Measurements from ENCODE around the gene HSPA13. TPM values are rescaled to one million over a fixed set of nuclear protein-coding genes. Genes with fewer than 3 reads are reported as not detected.

The HSPA13 gene
- total RNA-seq: 10 to 100 TPM; 23.5 to 25.0 (median 24.4) TPM
- total RNA-seq (2013): 24.0 TPM
- total RNA-seq: 55.3 to 170 (median 86.3) reads per million in 29 experiments

GRCh38 chr21:14382835-14383595 is at the start of gene HSPA13:
Gene HSPA13, minus strand, starts transcription at chr21:14383146. Its CDS starts 27 bp downstream, at chr21:14383119.
- peak within 1 kb of the TSS; percentile 100 for H3K4me3 Mint-ChIP-seq
- ATAC-seq (replicated peaks in 1 of 4): peak; percentile 94 to 98 (median 96)
- peaks cover 39 to 49% (median 39%) of the 10 kb centered on the region in 3 donors for H3K4me1 Mint-ChIP-seq
- Histone ChIP-seq H3K27me3 (replicated peaks in 1 of 2; ENCODE audit: control insufficient read depth in 2 of 2, extremely low read depth in 1 of 2, insufficient read depth in 2 of 2, low read length in 1 of 2) (no peaks in the 10 kb centered on the region), H3K4me1 (ENCODE audit: control insufficient read depth in 1 of 2, extremely low read depth in 1 of 2, insufficient read depth in 2 of 2, low read length in 2 of 2) (peaks cover 6 to 13% of the 10 kb centered on the region in 2 experiments), H3K4me3 (ENCODE audit: control insufficient read depth in 1 of 2, extremely low read depth in 1 of 2, low read length in 1 of 2) (peak within 1 kb of the TSS; percentile 91 to 95), H3K36me3 (ENCODE audit: control insufficient read depth in 2 of 2, extremely low read depth in 1 of 2, insufficient read depth in 1 of 2, low read length in 1 of 2) (peaks cover 2 to 5% of the 10 kb centered on the region in 2 donors), H3K27ac (ENCODE audit: low read length) (peak within 1 kb of the TSS; percentile 94), H3K9me3 (no peaks in the 10 kb centered on the region)
- CTCF ChIA-PET: interaction anchor here (0.6 to 2.8 kb wide), 4 partner anchors 18 to 368 kb away, joined by 3 to 7 read pairs (median 3); no protein-coding TSS in a partner anchor
- H3K36me3 Mint-ChIP-seq: peaks cover 2% of the 10 kb centered on the region
- no peaks in the 10 kb centered on the region for H3K27me3 Mint-ChIP-seq
- peak; percentile 96 to 100 (median 99) for DNase-seq
- POLR2A ChIA-PET: interaction anchor here (0.5 to 1.5 kb wide), 10 partner anchors 8 to 687 kb away, joined by 3 to 6 read pairs (median 4); partner anchors contain the start of gene NRIP1 (in 1 of the 2)
- WGBS (ENCODE audit: insufficient coverage): under 1% methylated on average over 45 of the region's 46 CpGs
- H3K9me3 Mint-ChIP-seq: no peaks in the 10 kb centered on the region
- H3K27ac Mint-ChIP-seq: peak within 1 kb of the TSS; percentile 97 to 100

DNA sequence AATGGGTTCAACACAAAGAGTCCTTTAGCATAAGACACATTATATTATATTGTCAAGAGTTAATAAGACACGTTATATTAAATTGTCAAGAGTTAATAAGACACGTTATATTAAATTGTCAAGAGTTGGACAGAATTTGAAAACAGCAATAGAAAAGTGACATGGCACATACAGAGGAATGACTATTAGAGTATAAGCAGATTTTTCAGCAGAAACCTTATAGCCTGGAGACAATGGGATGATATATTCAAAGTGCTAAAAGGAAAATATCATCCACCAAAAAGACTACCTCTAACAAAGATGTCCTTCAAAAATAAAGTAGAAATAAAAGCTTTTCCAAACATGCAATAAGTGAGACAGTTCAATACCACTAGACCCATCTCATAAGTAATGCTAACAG is 36.0 kb upstream of the HSPA13 start:
- peaks cover 13 to 31% (median 24%) of the 10 kb centered on the region in 3 donors for H3K9me3 Mint-ChIP-seq
- H3K4me1 Mint-ChIP-seq: no peaks in the 10 kb centered on the region
- H3K36me3 ChIP-seq (ENCODE audit: control insufficient read depth in 2 of 2, extremely low read depth in 1 of 2, insufficient read depth in 1 of 2, low read length in 1 of 2): no peaks in the 10 kb centered on the region
- no peak overlapping the region for H3K4me3 ChIP-seq (ENCODE audit: control insufficient read depth in 1 of 2, extremely low read depth in 1 of 2, low read length in 1 of 2)
- ATAC-seq (replicated peaks in 1 of 4) (no peak), DNase-seq (no peak)
- no peak overlapping the region for H3K4me3 Mint-ChIP-seq
- H3K36me3 Mint-ChIP-seq: peaks cover 14% of the 10 kb centered on the region
- no peak overlapping the region for H3K27ac Mint-ChIP-seq
- peaks cover 12 to 27% of the 10 kb centered on the region in 2 donors for H3K27me3 Mint-ChIP-seq
- H3K9me3 ChIP-seq: no peaks in the 10 kb centered on the region
- ChIA-PET CTCF (no interaction called here), POLR2A (no interaction called here)
- no peak overlapping the region for H3K27ac ChIP-seq (ENCODE audit: low read length)
- no peaks in the 10 kb centered on the region for H3K4me1 ChIP-seq (ENCODE audit: control insufficient read depth in 1 of 2, extremely low read depth in 1 of 2, insufficient read depth in 2 of 2, low read length in 2 of 2)
- H3K27me3 ChIP-seq (replicated peaks in 1 of 2; ENCODE audit: control insufficient read depth in 2 of 2, extremely low read depth in 1 of 2, insufficient read depth in 2 of 2, low read length in 1 of 2): peaks cover 0 to 19% of the 10 kb centered on the region in 2 experiments
- no CpG with 5 or more reads among the region's 2 CpGs for WGBS (ENCODE audit: insufficient coverage)

DNA sequence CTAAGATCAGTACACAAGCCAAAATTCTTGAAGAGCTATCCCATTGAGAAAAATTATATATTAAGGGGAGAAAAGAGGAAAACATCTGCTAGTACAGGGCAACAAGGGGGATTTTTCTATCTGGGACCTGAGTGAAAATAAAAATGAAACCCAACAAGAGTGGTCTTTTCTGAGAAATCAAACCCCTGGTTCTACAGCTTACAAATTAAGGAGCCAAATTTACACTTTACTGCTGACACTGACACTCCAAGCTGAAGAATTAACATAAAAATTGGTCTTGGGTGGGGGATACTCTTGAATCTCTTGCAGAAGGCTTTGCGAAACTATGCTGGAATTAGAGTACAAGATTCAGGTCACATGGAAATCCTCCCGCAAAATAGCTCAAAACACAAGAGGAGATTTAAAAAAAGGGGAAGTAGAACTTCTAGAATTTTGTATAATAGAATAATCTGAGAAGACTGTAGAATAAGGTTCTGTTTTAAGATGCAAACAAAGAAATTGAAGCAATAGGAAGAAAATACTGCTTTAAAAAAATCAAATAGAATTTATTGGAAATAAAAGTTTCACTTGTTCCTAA is 32.1 kb upstream of the HSPA13 start:
- Mint-ChIP-seq H3K27me3 (peaks cover 8 to 11% of the 10 kb centered on the region in 2 donors), H3K27ac (no peak overlapping the region), H3K36me3 (peaks cover 8% of the 10 kb centered on the region), H3K9me3 (peaks cover 13 to 18% (median 16%) of the 10 kb centered on the region in 3 donors), H3K4me1 (no peaks in the 10 kb centered on the region), H3K4me3 (no peak overlapping the region)
- Histone ChIP-seq H3K4me3 (ENCODE audit: control insufficient read depth in 1 of 2, extremely low read depth in 1 of 2, low read length in 1 of 2) (no peak overlapping the region), H3K9me3 (no peaks in the 10 kb centered on the region), H3K36me3 (ENCODE audit: control insufficient read depth in 2 of 2, extremely low read depth in 1 of 2, insufficient read depth in 1 of 2, low read length in 1 of 2) (no peaks in the 10 kb centered on the region), H3K4me1 (ENCODE audit: control insufficient read depth in 1 of 2, extremely low read depth in 1 of 2, insufficient read depth in 2 of 2, low read length in 2 of 2) (no peaks in the 10 kb centered on the region), H3K27ac (ENCODE audit: low read length) (no peak overlapping the region), H3K27me3 (replicated peaks in 1 of 2; ENCODE audit: control insufficient read depth in 2 of 2, extremely low read depth in 1 of 2, insufficient read depth in 2 of 2, low read length in 1 of 2) (peaks cover 0 to 16% of the 10 kb centered on the region in 2 experiments)
- ChIA-PET CTCF (no interaction called here), POLR2A (no interaction called here)
- no peak for ATAC-seq (replicated peaks in 1 of 4)
- no peak for DNase-seq
- WGBS (ENCODE audit: insufficient coverage): no CpG with 5 or more reads among the region's 2 CpGs

DNA sequence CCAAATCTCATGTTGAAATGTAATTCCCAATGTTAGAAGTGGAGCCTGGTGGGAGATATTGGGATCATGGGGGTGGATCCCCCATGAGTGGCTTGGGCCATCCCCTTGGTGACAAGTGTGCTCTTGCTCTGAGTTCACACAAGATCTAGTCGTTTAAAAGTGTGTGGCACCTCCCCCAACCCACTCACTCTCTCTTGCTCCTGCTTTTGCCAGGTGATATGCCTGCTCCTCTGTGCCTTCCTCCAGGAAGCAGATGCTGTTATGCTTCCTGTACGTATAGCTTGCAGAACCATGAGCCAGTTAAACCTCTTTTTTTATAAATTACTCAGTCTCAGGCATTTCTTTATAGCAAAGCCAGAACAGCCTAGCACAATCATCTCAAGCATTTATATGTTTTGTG is 23.0 kb upstream of the HSPA13 start:
- WGBS (ENCODE audit: insufficient coverage): 24% methylated on average over 2 of the region's 2 CpGs
- H3K9me3 ChIP-seq: no peaks in the 10 kb centered on the region
- H3K27ac Mint-ChIP-seq: no peak overlapping the region
- H3K27me3 ChIP-seq (replicated peaks in 1 of 2; ENCODE audit: control insufficient read depth in 2 of 2, extremely low read depth in 1 of 2, insufficient read depth in 2 of 2, low read length in 1 of 2): no peaks in the 10 kb centered on the region
- ATAC-seq (replicated peaks in 1 of 4): no peak
- H3K27ac ChIP-seq (ENCODE audit: low read length): no peak overlapping the region
- H3K4me3 Mint-ChIP-seq: no peak overlapping the region
- no peaks in the 10 kb centered on the region for H3K36me3 Mint-ChIP-seq
- no peak for DNase-seq
- no peak overlapping the region for H3K4me3 ChIP-seq (ENCODE audit: control insufficient read depth in 1 of 2, extremely low read depth in 1 of 2, low read length in 1 of 2)
- H3K4me1 ChIP-seq (ENCODE audit: control insufficient read depth in 1 of 2, extremely low read depth in 1 of 2, insufficient read depth in 2 of 2, low read length in 2 of 2): no peaks in the 10 kb centered on the region
- H3K9me3 Mint-ChIP-seq: peaks cover 0 to 5% (median 0%) of the 10 kb centered on the region in 3 donors
- H3K36me3 ChIP-seq (ENCODE audit: control insufficient read depth in 2 of 2, extremely low read depth in 1 of 2, insufficient read depth in 1 of 2, low read length in 1 of 2): no peaks in the 10 kb centered on the region
- CTCF ChIA-PET: interaction anchor here in 1 of 2 donors (0.6 to 1.3 kb wide), 2 partner anchors 47 to 1390 kb away, joined by 3 to 7 read pairs; no protein-coding TSS in a partner anchor
- POLR2A ChIA-PET: no interaction called here
- H3K27me3 Mint-ChIP-seq: peaks cover 0 to 4% of the 10 kb centered on the region in 2 donors
- H3K4me1 Mint-ChIP-seq: no peaks in the 10 kb centered on the region

- no peak for DNase-seq
- Mint-ChIP-seq H3K27me3 (peaks cover 0 to 4% of the 10 kb centered on the region in 2 donors), H3K4me3 (no peak overlapping the region), H3K4me1 (no peaks in the 10 kb centered on the region), H3K9me3 (peaks cover 0 to 5% (median 0%) of the 10 kb centered on the region in 3 donors), H3K27ac (no peak overlapping the region), H3K36me3 (no peaks in the 10 kb centered on the region)
- Histone ChIP-seq H3K4me3 (ENCODE audit: control insufficient read depth in 1 of 2, extremely low read depth in 1 of 2, low read length in 1 of 2) (no peak overlapping the region), H3K27ac (ENCODE audit: low read length) (no peak overlapping the region), H3K27me3 (replicated peaks in 1 of 2; ENCODE audit: control insufficient read depth in 2 of 2, extremely low read depth in 1 of 2, insufficient read depth in 2 of 2, low read length in 1 of 2) (no peaks in the 10 kb centered on the region), H3K4me1 (ENCODE audit: control insufficient read depth in 1 of 2, extremely low read depth in 1 of 2, insufficient read depth in 2 of 2, low read length in 2 of 2) (no peaks in the 10 kb centered on the region), H3K9me3 (no peaks in the 10 kb centered on the region), H3K36me3 (ENCODE audit: control insufficient read depth in 2 of 2, extremely low read depth in 1 of 2, insufficient read depth in 1 of 2, low read length in 1 of 2) (no peaks in the 10 kb centered on the region)
- ChIA-PET POLR2A (no interaction called here), CTCF (interaction anchor here in 1 of 2 donors (0.7 to 1.3 kb wide), 3 partner anchors 48 to 1408 kb away, joined by 3 to 7 read pairs (median 3); no protein-coding TSS in a partner anchor)
- no CpG with 5 or more reads among the region's 1 CpG for WGBS (ENCODE audit: insufficient coverage)
- ATAC-seq (replicated peaks in 1 of 4): no peak
These were observed 22.3 kb upstream of the HSPA13 start for GRCh38 chr21:14405225-14405624.

- Mint-ChIP-seq H3K9me3 (peaks cover 0 to 9% (median 0%) of the 10 kb centered on the region in 3 donors), H3K27ac (no peak overlapping the region), H3K27me3 (peaks cover 0 to 4% of the 10 kb centered on the region in 2 donors), H3K36me3 (no peaks in the 10 kb centered on the region), H3K4me1 (no peaks in the 10 kb centered on the region), H3K4me3 (no peak overlapping the region)
- Histone ChIP-seq H3K4me1 (ENCODE audit: control insufficient read depth in 1 of 2, extremely low read depth in 1 of 2, insufficient read depth in 2 of 2, low read length in 2 of 2) (no peaks in the 10 kb centered on the region), H3K27ac (ENCODE audit: low read length) (no peak overlapping the region), H3K36me3 (ENCODE audit: control insufficient read depth in 2 of 2, extremely low read depth in 1 of 2, insufficient read depth in 1 of 2, low read length in 1 of 2) (no peaks in the 10 kb centered on the region), H3K27me3 (replicated peaks in 1 of 2; ENCODE audit: control insufficient read depth in 2 of 2, extremely low read depth in 1 of 2, insufficient read depth in 2 of 2, low read length in 1 of 2) (no peaks in the 10 kb centered on the region), H3K4me3 (ENCODE audit: control insufficient read depth in 1 of 2, extremely low read depth in 1 of 2, low read length in 1 of 2) (no peak overlapping the region), H3K9me3 (no peaks in the 10 kb centered on the region)
- CTCF ChIA-PET: interaction anchor here (0.5 to 1.6 kb wide), 8 partner anchors 8 to 1188 kb away, joined by 3 to 13 read pairs (median 6); no protein-coding TSS in a partner anchor
- ATAC-seq (replicated peaks in 1 of 4) (peak in 2 of 4 experiments; percentile 55 to 58), DNase-seq (peak in 3 of 35 experiments; percentile 10 to 69 (median 11))
- POLR2A ChIA-PET: interaction anchor here in 1 of 2 donors (0.5 kb wide), 1 partner anchor 327 kb away, joined by 7 read pairs; no protein-coding TSS in a partner anchor
- WGBS (ENCODE audit: insufficient coverage): no CpG with 5 or more reads among the region's 1 CpG
These were observed 20.9 kb upstream of the HSPA13 start for GRCh38 chr21:14403681-14404318.

All from T-cell (primary cell).